ENCODE data around the gene PDCD11. TPM values are rescaled to one million over a fixed set of nuclear protein-coding genes. Genes with fewer than 3 reads are reported as not detected.

The PDCD11 gene
- total RNA-seq, 1 donor from 2014 or later = 11.2 TPM

DNA sequence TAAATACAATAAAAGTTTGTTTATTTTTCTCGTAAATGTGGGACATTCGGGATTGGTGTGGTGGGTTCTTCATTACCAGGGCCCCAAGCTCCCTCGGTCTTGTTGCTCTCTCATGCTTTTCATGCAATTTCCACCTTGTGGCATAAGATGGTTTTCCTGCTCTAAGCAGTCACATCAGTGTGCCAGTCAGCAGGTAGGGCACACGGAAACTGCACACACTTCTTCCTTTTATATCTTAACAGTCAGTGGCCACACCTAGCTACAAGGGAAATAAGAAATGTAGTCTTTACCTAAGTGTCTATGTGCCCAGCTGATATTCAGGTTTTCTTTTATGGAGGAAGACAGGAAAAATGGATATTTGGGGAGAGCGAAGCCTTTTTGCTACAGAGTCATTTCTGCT lies 22.2 kb upstream of the PDCD11 start:
- no peak overlapping the region for H3K4me3 ChIP-seq
- no peaks in the 10 kb centered on the region for H3K9me3 ChIP-seq (replicated peaks)
- no peak for DNase-seq
- TF ChIP-seq, protein P1, sequence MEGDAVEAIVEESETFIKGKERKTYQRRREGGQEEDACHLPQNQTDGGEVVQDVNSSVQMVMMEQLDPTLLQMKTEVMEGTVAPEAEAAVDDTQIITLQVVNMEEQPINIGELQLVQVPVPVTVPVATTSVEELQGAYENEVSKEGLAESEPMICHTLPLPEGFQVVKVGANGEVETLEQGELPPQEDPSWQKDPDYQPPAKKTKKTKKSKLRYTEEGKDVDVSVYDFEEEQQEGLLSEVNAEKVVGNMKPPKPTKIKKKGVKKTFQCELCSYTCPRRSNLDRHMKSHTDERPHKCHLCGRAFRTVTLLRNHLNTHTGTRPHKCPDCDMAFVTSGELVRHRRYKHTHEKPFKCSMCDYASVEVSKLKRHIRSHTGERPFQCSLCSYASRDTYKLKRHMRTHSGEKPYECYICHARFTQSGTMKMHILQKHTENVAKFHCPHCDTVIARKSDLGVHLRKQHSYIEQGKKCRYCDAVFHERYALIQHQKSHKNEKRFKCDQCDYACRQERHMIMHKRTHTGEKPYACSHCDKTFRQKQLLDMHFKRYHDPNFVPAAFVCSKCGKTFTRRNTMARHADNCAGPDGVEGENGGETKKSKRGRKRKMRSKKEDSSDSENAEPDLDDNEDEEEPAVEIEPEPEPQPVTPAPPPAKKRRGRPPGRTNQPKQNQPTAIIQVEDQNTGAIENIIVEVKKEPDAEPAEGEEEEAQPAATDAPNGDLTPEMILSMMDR (IDR thresholded peaks at IDR 0.05; ENCODE audit: borderline replicate concordance) = no peak
- peaks cover 18% of the 10 kb centered on the region for H3K4me1 ChIP-seq
- no peaks in the 10 kb centered on the region for H3K27me3 ChIP-seq (ENCODE audit: low read depth)
- H3K36me3 ChIP-seq = peaks cover 50% of the 10 kb centered on the region
- no peak overlapping the region for H3K27ac ChIP-seq (replicated peaks)
- intact Hi-C loops (cut with micrococcal nuclease) = no loop called here

DNA sequence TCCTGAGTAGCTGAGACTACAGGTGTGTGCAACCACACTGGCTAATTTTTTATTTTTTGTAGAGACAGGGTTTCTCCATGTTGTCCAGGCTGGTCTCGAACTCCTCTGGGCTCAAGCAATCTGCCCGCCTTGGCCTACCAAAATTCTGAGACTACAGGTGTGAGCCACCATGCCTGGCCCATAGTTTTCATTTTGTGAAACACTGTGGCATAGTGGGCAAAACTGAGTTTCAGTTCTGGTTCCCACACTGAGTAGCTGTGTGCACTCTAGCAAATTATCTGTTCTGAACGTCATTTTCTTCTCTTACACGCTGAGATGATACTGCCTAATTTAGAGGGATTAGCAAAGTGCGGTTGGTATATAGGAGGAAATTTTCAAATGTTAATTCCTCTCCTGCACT lies 13.7 kb upstream of the PDCD11 start:
- intact Hi-C loops (cut with micrococcal nuclease) = no loop called here
- no peak for DNase-seq
- Histone ChIP-seq H3K27me3 (ENCODE audit: low read depth) (no peaks in the 10 kb centered on the region), H3K9me3 (replicated peaks) (no peaks in the 10 kb centered on the region), H3K27ac (replicated peaks) (no peak overlapping the region), H3K4me1 (no peaks in the 10 kb centered on the region), H3K4me3 (no peak overlapping the region), H3K36me3 (peaks cover 85% of the 10 kb centered on the region)
- TF ChIP-seq, protein P1 (IDR thresholded peaks at IDR 0.05; ENCODE audit: borderline replicate concordance) = no peak

DNA sequence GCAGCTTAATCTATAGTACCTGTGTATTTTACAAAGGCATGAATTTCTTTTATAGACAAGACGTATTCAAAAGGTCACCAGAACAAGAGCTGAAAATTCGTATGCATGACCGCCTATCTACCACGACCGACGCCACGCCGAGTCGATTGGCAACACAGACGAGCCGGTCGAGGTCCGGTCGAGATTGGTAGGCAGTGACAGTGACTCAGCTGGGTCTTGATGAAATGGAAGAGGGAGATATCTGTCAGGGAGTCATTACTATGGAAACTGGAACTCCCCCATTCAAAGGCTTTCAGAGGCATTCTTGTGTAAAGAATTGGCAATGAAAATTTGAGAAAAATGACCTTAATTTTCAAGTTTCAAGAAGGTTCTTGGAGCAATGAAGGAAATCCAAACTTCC lies 2.2 kb upstream of the PDCD11 start:
- H3K4me1 ChIP-seq = peaks cover 56% of the 10 kb centered on the region
- DNase-seq = no peak
- H3K36me3 ChIP-seq = peaks cover 53% of the 10 kb centered on the region
- TF ChIP-seq, protein P1 (IDR thresholded peaks at IDR 0.05; ENCODE audit: borderline replicate concordance) = no peak
- H3K9me3 ChIP-seq (replicated peaks) = no peaks in the 10 kb centered on the region
- intact Hi-C loops (cut with micrococcal nuclease) = no loop called here
- H3K4me3 ChIP-seq = peak overlapping the region; percentile 88
- H3K27me3 ChIP-seq (ENCODE audit: low read depth) = no peaks in the 10 kb centered on the region
- H3K27ac ChIP-seq (replicated peaks) = no peak overlapping the region

DNA sequence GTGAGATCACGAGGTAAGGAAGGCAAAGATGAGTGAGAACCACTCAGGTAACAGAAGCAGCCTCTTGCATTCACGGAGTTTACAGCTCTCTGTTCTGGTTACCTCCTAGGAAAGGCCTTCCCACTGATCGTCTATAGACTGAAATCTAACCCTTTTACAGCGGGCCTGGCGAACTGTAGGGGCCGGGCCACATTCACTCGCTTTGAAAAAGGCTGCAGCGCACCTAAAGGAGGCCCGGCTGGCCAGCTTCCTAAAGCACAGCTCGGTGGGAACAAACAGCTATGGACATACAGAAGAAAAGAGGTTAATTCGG lies 716 bp upstream of the PDCD11 start:
- Histone ChIP-seq H3K27ac (replicated peaks) (peak overlapping the region; percentile 95), H3K27me3 (ENCODE audit: low read depth) (no peaks in the 10 kb centered on the region), H3K4me3 (peak overlapping the region; percentile 88), H3K36me3 (peaks cover 53% of the 10 kb centered on the region), H3K4me1 (peaks cover 56% of the 10 kb centered on the region), H3K9me3 (replicated peaks) (no peaks in the 10 kb centered on the region)
- TF ChIP-seq, protein P1 (IDR thresholded peaks at IDR 0.05; ENCODE audit: borderline replicate concordance) = no peak
- no peak for DNase-seq
- intact Hi-C loops (cut with micrococcal nuclease) = no loop called here

DNA sequence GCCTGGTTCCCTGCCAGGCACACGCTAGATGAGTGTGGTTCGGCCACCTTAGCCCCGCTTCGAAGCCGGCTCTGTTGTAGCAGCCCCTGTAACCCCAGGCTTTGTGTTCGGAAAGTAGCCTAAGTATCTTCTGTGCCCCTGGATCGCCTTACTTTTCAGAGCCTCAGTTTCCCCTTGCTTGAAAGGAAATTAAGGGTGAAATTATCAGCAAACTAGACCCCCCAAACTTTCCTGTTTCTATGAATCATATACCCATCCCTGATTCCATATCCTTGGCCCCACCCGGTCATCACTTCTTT lies 312 bp downstream of the PDCD11 start:
- TF ChIP-seq, protein P1 (IDR thresholded peaks at IDR 0.05; ENCODE audit: borderline replicate concordance) = no peak
- DNase-seq = no peak
- no peaks in the 10 kb centered on the region for H3K27me3 ChIP-seq (ENCODE audit: low read depth)
- peak overlapping the region; percentile 95 for H3K27ac ChIP-seq (replicated peaks)
- H3K36me3 ChIP-seq = peaks cover 53% of the 10 kb centered on the region
- intact Hi-C loops (cut with micrococcal nuclease) = no loop called here
- H3K9me3 ChIP-seq (replicated peaks) = no peaks in the 10 kb centered on the region
- peak overlapping the region; percentile 88 for H3K4me3 ChIP-seq
- H3K4me1 ChIP-seq = peaks cover 56% of the 10 kb centered on the region
